ENCODE results near the gene MDM2.

Gene MDM2

DNA sequence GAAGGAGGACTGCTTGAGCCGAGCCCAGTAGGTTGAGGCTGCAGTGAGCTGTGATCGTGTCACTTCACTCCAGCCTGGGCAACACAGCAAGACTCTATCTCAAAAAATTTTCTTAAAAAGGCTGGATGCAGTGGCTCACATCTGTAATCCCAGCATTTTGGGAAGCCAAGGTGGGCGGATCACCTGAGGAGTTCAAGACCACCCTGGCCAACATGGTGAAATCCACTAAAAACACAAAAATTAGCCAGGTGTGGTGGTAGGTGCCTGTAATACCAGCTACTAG is 17.1 kb upstream of the MDM2 start:
- no peak overlapping the region for H3K4me3 ChIP-seq (ENCODE audit: low read depth, low read length)
- no peak for DNase-seq (ENCODE audit: low read depth)
- TF ChIP-seq, protein P1, sequence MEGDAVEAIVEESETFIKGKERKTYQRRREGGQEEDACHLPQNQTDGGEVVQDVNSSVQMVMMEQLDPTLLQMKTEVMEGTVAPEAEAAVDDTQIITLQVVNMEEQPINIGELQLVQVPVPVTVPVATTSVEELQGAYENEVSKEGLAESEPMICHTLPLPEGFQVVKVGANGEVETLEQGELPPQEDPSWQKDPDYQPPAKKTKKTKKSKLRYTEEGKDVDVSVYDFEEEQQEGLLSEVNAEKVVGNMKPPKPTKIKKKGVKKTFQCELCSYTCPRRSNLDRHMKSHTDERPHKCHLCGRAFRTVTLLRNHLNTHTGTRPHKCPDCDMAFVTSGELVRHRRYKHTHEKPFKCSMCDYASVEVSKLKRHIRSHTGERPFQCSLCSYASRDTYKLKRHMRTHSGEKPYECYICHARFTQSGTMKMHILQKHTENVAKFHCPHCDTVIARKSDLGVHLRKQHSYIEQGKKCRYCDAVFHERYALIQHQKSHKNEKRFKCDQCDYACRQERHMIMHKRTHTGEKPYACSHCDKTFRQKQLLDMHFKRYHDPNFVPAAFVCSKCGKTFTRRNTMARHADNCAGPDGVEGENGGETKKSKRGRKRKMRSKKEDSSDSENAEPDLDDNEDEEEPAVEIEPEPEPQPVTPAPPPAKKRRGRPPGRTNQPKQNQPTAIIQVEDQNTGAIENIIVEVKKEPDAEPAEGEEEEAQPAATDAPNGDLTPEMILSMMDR (IDR thresholded peaks at IDR 0.05; ENCODE audit: control insufficient read depth, extremely low read depth, insufficient read depth), result no peak

DNA sequence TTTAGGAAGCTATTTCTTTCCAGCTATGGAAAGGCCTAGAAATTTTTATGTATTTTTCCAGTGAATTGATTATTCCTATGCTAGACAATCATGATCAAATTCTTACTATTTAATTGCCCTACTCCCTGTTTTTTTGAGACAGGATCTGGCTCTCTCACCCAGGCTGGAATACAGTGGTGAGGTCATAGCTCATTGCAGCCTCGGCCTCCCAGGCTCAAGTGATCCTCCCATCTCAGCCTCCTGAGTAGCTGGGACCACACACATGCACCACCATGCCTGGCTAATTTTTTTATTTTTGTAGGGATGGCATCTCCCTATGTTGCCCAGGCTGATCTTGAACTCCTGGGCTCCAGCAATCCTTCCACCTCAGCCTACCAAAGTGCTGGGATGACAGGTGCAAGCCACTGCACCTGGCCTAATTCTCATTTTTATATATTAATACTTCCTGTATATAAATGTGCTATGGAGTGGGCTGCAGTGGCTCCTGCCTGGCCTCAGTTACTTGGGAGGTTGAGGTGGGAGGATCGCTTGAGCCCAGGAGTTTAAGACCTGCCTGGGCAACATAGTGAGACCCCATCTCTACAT is 16.0 kb upstream of the MDM2 start:
- DNase-seq (ENCODE audit: low read depth), result no peak
- TF ChIP-seq, protein P1 (IDR thresholded peaks at IDR 0.05; ENCODE audit: control insufficient read depth, extremely low read depth, insufficient read depth), result no peak
- H3K4me3 ChIP-seq (ENCODE audit: low read depth, low read length), result no peak overlapping the region

DNA sequence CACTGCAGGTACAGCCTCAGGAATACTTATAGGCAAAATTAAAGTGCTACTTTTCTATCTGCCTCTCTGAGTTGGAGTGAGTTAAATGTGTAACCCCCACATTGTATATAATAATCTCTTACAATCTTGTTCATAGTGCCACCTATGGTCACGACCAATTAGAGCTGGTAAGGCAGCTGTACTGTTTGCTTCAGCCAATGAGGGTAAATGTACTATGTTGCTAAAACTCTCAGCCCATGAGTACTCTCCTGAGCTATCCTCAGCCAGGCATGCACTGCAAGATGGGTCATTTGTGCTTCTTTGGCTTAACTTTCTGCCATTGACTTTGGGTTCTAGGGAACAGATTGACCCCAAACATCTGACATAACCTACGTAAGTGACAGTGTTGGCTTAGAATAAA is 15.0 kb upstream of the MDM2 start:
- H3K4me3 ChIP-seq (ENCODE audit: low read depth, low read length), result no peak overlapping the region

DNA sequence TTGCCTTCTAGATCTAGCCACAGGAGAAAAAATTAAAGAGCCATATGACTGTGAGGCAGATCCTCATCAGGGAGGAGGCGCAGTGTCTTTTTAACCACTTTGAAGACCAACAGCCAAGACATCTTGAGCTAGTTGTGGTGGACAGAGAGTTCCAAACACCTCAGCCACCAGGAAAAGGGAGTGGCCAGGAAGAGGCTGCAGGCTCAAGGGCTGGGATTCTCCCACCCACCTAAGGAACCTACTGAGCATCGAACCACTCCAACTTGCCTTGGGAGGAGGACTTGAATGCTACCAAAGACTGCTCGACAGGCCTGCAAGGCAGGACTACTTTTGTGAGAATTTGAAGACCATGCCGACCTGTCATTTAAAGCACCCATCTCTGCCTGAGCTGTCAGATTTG is 14.5 kb upstream of the MDM2 start:
- H3K4me3 ChIP-seq (ENCODE audit: low read depth, low read length), result no peak overlapping the region
- TF ChIP-seq, protein P1 (IDR thresholded peaks at IDR 0.05; ENCODE audit: control insufficient read depth, extremely low read depth, insufficient read depth), result no peak

More for the DNA sequence above, 15.0 kb upstream of the MDM2 start:
- no peak for DNase-seq (ENCODE audit: low read depth)
- TF ChIP-seq, protein P1 (IDR thresholded peaks at IDR 0.05; ENCODE audit: control insufficient read depth, extremely low read depth, insufficient read depth), result no peak

DNA sequence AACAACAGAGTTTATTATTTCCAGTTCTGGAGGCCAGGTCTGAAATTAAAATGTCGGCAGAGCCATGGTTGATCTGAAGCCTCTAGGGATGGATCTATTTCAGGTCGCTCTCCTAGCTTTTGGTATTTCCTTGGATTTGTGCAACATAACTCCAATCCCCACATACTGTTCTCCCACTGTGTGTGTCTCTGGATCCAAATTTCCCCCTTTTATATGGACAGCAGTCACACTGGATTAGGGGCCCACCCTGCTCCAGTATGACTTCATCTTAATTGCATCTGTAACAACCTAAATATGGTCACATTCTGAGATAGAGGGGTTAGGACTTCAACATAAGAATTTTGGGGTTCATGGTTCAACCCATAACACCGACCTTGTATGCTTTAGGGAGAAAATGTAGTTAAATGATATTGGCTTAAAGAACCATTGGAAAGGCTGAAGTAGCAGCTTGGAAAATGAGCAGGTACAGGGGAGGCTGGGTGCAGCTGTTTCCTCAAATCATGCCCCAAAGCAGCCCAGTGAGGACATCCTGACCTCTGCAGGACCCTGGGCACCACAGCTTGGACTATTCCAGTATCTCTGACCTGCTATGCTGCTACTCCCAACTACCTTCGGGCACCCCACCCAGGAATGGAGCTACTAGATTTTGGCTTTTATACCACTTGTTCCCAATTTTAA is 13.9 kb upstream of the MDM2 start:
- TF ChIP-seq, protein P1 (IDR thresholded peaks at IDR 0.05; ENCODE audit: control insufficient read depth, extremely low read depth, insufficient read depth), result no peak
- no peak overlapping the region for H3K4me3 ChIP-seq (ENCODE audit: low read depth, low read length)
- no peak for DNase-seq (ENCODE audit: low read depth)

More for the DNA sequence above, 14.5 kb upstream of the MDM2 start:
- DNase-seq (ENCODE audit: low read depth), result no peak

DNA sequence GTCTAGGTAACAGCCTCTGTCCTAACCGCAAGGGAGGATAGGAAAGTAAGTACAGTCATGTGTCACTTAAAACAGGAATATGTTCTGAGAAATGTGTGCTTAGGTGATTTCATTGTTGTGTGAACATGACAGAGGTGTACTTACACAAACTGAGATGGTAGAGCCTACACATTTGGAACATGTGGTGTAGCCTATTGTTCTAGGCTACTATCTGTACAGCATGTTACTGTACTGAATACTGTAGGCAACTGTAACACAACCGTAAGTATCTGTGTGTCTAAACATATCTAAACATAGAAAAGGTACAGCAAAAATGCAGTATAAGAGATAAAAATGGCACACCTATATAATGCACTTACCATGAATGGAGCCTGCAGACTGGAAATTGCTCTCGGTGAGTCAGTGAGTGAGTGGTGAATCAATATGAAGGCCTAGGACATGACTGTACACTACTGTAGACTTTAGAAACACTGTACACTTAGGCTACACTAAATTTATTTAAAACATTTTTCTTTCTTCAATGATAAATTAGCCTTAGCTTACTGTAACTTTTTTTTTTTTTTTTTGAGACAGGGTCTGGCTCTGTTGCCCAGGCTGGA is 13.2 kb upstream of the MDM2 start:
- TF ChIP-seq, protein P1 (IDR thresholded peaks at IDR 0.05; ENCODE audit: control insufficient read depth, extremely low read depth, insufficient read depth), result no peak
- no peak for DNase-seq (ENCODE audit: low read depth)
- H3K4me3 ChIP-seq (ENCODE audit: low read depth, low read length), result no peak overlapping the region

Data from LNCaP clone FGC (cell line).